ENCODE measurements around the gene ATP8B3.

Gene ATP8B3

GRCh38 chr19:1786668-1787067, 25.4 kb downstream of the ATP8B3 start:
- no peak for DNase-seq (ENCODE audit: low read depth, low spot score)
- TF ChIP-seq CTCF (IDR thresholded peaks at IDR 0.05; ENCODE audit: insufficient read depth, low read length, missing control alignments) = no peak
- POLR2A ChIA-PET = no interaction called here
- no peak overlapping the region for H3K4me3 ChIP-seq (ENCODE audit: low read depth, low read length)
- CTCF ChIA-PET = interaction anchor here (1.5 kb wide), 2 partner anchors 9 to 240 kb away, joined by 6 to 8 read pairs; no protein-coding TSS in a partner anchor

- no peak for TF ChIP-seq CTCF (IDR thresholded peaks at IDR 0.05; ENCODE audit: insufficient read depth, low read length, missing control alignments)
- no peak overlapping the region for H3K4me3 ChIP-seq (ENCODE audit: low read depth, low read length)
- POLR2A ChIA-PET = no interaction called here
- DNase-seq (ENCODE audit: low read depth, low spot score) = no peak
- CTCF ChIA-PET = interaction anchor here (1.1 to 1.6 kb wide), 5 partner anchors 11 to 18 kb away, joined by 3 to 8 read pairs (median 5); no protein-coding TSS in a partner anchor
Measured at GRCh38 chr19:1785310-1785709, 26.8 kb downstream of the ATP8B3 start.

GRCh38 chr19:1783874-1784273, 28.2 kb downstream of the ATP8B3 start:
- H3K4me3 ChIP-seq (ENCODE audit: low read depth, low read length) = no peak overlapping the region
- no peak for TF ChIP-seq CTCF (IDR thresholded peaks at IDR 0.05; ENCODE audit: insufficient read depth, low read length, missing control alignments)
- ChIA-PET CTCF (interaction anchor here (1.2 to 5.0 kb wide), 5 partner anchors 12 to 111 kb away, joined by 4 to 60 read pairs (median 33); no protein-coding TSS in a partner anchor), POLR2A (no interaction called here)
- no peak for DNase-seq (ENCODE audit: low read depth, low spot score)

GRCh38 chr19:1783354-1783753, 28.7 kb downstream of the ATP8B3 start:
- DNase-seq (ENCODE audit: low read depth, low spot score) = no peak
- CTCF ChIA-PET = interaction anchor here (0.9 to 5.0 kb wide), 7 partner anchors 12 to 111 kb away, joined by 4 to 60 read pairs (median 16); no protein-coding TSS in a partner anchor
- H3K4me3 ChIP-seq (ENCODE audit: low read depth, low read length) = no peak overlapping the region
- POLR2A ChIA-PET = no interaction called here
- TF ChIP-seq CTCF (IDR thresholded peaks at IDR 0.05; ENCODE audit: insufficient read depth, low read length, missing control alignments) = no peak

GRCh38 chr19:1782521-1782920, 29.6 kb downstream of the ATP8B3 start:
- no peak overlapping the region for H3K4me3 ChIP-seq (ENCODE audit: low read depth, low read length)
- ChIA-PET CTCF (interaction anchor here (0.9 to 5.0 kb wide), 6 partner anchors 11 to 110 kb away, joined by 4 to 60 read pairs (median 24); no protein-coding TSS in a partner anchor), POLR2A (no interaction called here)
- no peak for TF ChIP-seq CTCF (IDR thresholded peaks at IDR 0.05; ENCODE audit: insufficient read depth, low read length, missing control alignments)
- DNase-seq (ENCODE audit: low read depth, low spot score) = no peak

- no peak for DNase-seq (ENCODE audit: low read depth, low spot score)
Measured at GRCh38 chr19:1780272-1780958, 31.7 kb downstream of the ATP8B3 start.

More at GRCh38 chr19:1780272-1780958, 31.7 kb downstream of the ATP8B3 start:
- CTCF ChIA-PET = interaction anchor here (0.6 to 5.0 kb wide), 8 partner anchors 9 to 1857 kb away, joined by 3 to 60 read pairs (median 16); no protein-coding TSS in a partner anchor
- POLR2A ChIA-PET = no interaction called here
- no peak overlapping the region for H3K4me3 ChIP-seq (ENCODE audit: low read depth, low read length)
- peak; percentile 19 for TF ChIP-seq CTCF (IDR thresholded peaks at IDR 0.05; ENCODE audit: insufficient read depth, low read length, missing control alignments)

All from AG04449 (cell line).